BLaER1 (cell line): Measurements from ENCODE around the gene ZBTB12.
"Not testable (repeated sequence)": the region's sequence is repeated elsewhere in the genome, so short reads cannot be mapped to it uniquely, and the experiment has no call there.

ENCODE experiments used
- H3K27ac ChIP-seq: shearing (Covaris generic); formaldehyde crosslinking; 2 replicates; pipeline ENCODE4 v1.8.1; 2022
- H3K27me3 ChIP-seq: shearing (Covaris generic); formaldehyde crosslinking; 2 replicates; pipeline ENCODE4 v1.8.1; 2022
- H3K36me3 ChIP-seq: shearing (Covaris generic); formaldehyde crosslinking; 2 replicates; pipeline ENCODE4 v1.8.1; 2022
- H3K4me1 ChIP-seq: shearing (Covaris generic); formaldehyde crosslinking; 2 replicates; pipeline ENCODE4 v1.8.1; 2022
- H3K4me2 ChIP-seq: shearing (Covaris generic); formaldehyde crosslinking; 2 replicates; pipeline ENCODE4 v1.8.1; 2022
- H3K4me3 ChIP-seq: shearing (Covaris generic); formaldehyde crosslinking; 2 replicates; pipeline ENCODE4 v1.8.1; 2022
- H3K9ac ChIP-seq: shearing (Covaris generic); formaldehyde crosslinking; 2 replicates; pipeline ENCODE4 v1.8.1; 2022
- H3K9me3 ChIP-seq: shearing (Covaris generic); formaldehyde crosslinking; 2 replicates; pipeline ENCODE4 v1.8.1; 2022
- H4K20me1 ChIP-seq: shearing (Covaris generic); formaldehyde crosslinking; 2 replicates; pipeline ENCODE4 v1.8.1; 2022
- Cebpa-rat ChIP-seq: shearing (Covaris generic); IDR thresholded peaks from 2 replicates; pipeline ENCODE4 v1.8.1; 2022

ZBTB12 gene

DNA sequence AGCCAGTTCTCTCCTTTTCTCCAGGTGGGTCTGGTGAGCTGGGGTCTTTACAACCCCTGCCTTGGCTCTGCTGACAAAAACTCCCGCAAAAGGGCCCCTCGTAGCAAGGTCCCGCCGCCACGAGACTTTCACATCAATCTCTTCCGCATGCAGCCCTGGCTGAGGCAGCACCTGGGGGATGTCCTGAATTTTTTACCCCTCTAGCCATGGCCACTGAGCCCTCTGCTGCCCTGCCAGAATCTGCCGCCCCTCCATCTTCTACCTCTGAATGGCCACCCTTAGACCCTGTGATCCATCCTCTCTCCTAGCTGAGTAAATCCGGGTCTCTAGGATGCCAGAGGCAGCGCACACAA lies 43.2 kb upstream of the ZBTB12 start:
- no peak for TF ChIP-seq Cebpa-rat
- H3K9ac ChIP-seq: no peak overlapping the region
- H3K4me2 ChIP-seq: no peak overlapping the region
- H4K20me1 ChIP-seq: no peaks in the 10 kb centered on the region
- H3K9me3 ChIP-seq: no peaks in the 10 kb centered on the region
- peaks cover 14% of the 10 kb centered on the region for H3K4me1 ChIP-seq
- H3K27me3 ChIP-seq: no peaks in the 10 kb centered on the region
- H3K36me3 ChIP-seq: peaks cover 4% of the 10 kb centered on the region; the same call in 1 of the 2 replicates
- H3K4me3 ChIP-seq: no peak overlapping the region
- no peak overlapping the region for H3K27ac ChIP-seq

DNA sequence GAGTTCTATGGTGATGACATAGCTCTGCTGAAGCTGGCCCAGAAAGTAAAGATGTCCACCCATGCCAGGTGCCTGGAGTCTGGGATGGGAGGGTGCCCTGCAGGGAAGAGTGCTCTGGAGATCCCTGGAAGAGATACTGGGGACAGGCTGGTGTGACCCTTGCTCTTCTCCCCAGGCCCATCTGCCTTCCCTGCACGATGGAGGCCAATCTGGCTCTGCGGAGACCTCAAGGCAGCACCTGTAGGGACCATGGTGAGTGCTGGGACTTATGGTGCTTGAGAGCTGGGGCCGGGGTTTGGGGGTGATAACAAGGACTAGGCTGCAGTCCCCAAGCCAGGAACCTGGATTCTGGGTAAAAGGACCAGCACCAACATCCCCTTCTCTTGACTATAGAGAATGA lies 41.9 kb upstream of the ZBTB12 start:
- H3K4me1 ChIP-seq: peaks cover 22% of the 10 kb centered on the region
- no peaks in the 10 kb centered on the region for H3K27me3 ChIP-seq
- TF ChIP-seq Cebpa-rat: no peak
- H3K36me3 ChIP-seq: no peaks in the 10 kb centered on the region
- no peak overlapping the region for H3K4me2 ChIP-seq
- no peaks in the 10 kb centered on the region for H4K20me1 ChIP-seq
- H3K9ac ChIP-seq: no peak overlapping the region
- H3K4me3 ChIP-seq: no peak overlapping the region
- H3K27ac ChIP-seq: no peak overlapping the region
- H3K9me3 ChIP-seq: no peaks in the 10 kb centered on the region

GRCh38 chr6:31940256-31940664 lies 38.4 kb upstream of the ZBTB12 start:
- no peaks in the 10 kb centered on the region for H4K20me1 ChIP-seq
- H3K4me3 ChIP-seq: 0 out of 2 replicates have a peak overlapping the region, but pooled peaks have one; percentile 3
- H3K36me3 ChIP-seq: no peaks in the 10 kb centered on the region
- TF ChIP-seq Cebpa-rat: no peak
- peaks cover 30% of the 10 kb centered on the region for H3K4me1 ChIP-seq
- H3K27me3 ChIP-seq: no peaks in the 10 kb centered on the region
- H3K27ac ChIP-seq: peak overlapping the region; percentile 69
- H3K9ac ChIP-seq: peak overlapping the region; percentile 60
- H3K9me3 ChIP-seq: no peaks in the 10 kb centered on the region
- peak overlapping the region; percentile 77 for H3K4me2 ChIP-seq

GRCh38 chr6:31935823-31936222 lies 33.9 kb upstream of the ZBTB12 start:
- H3K4me1 ChIP-seq: peaks cover 23% of the 10 kb centered on the region
- no peak overlapping the region for H3K27ac ChIP-seq
- H3K36me3 ChIP-seq: no peaks in the 10 kb centered on the region
- H3K27me3 ChIP-seq: no peaks in the 10 kb centered on the region
- no peak overlapping the region for H3K4me3 ChIP-seq
- no peaks in the 10 kb centered on the region for H4K20me1 ChIP-seq
- H3K9me3 ChIP-seq: no peaks in the 10 kb centered on the region
- TF ChIP-seq Cebpa-rat: no peak
- H3K9ac ChIP-seq: no peak overlapping the region
- H3K4me2 ChIP-seq: no peak overlapping the region

- no peaks in the 10 kb centered on the region for H3K27me3 ChIP-seq
- H3K9me3 ChIP-seq: no peaks in the 10 kb centered on the region
- no peak overlapping the region for H3K4me2 ChIP-seq
- H3K27ac ChIP-seq: no peak overlapping the region
- H3K9ac ChIP-seq: no peak overlapping the region
- TF ChIP-seq Cebpa-rat: no peak
- H4K20me1 ChIP-seq: no peaks in the 10 kb centered on the region
- H3K4me3 ChIP-seq: no peak overlapping the region
- H3K4me1 ChIP-seq: peaks cover 14% of the 10 kb centered on the region
- H3K36me3 ChIP-seq: no peaks in the 10 kb centered on the region
Observed at GRCh38 chr6:31935021-31935420, 33.1 kb upstream of the ZBTB12 start.

DNA sequence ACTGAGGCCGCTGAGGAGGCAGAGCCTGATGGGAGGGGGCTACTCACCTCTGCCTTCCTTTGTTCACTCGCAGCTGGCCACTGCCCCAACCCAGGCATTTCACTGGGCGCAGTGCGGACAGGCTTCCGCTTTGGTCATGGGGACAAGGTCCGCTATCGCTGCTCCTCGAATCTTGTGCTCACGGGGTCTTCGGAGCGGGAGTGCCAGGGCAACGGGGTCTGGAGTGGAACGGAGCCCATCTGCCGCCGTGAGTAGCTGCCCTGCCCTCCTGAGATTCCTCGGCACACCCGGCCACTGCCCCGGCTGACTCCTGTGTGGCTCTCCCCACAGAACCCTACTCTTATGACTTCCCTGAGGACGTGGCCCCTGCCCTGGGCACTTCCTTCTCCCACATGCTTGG lies 31.7 kb upstream of the ZBTB12 start:
- Histone ChIP-seq H4K20me1 (no peaks in the 10 kb centered on the region), H3K27ac (no peak overlapping the region), H3K27me3 (no peaks in the 10 kb centered on the region), H3K4me2 (no peak overlapping the region), H3K9me3 (no peaks in the 10 kb centered on the region), H3K4me3 (no peak overlapping the region), H3K9ac (no peak overlapping the region), H3K4me1 (peaks cover 8% of the 10 kb centered on the region), H3K36me3 (no peaks in the 10 kb centered on the region)
- no peak for TF ChIP-seq Cebpa-rat

DNA sequence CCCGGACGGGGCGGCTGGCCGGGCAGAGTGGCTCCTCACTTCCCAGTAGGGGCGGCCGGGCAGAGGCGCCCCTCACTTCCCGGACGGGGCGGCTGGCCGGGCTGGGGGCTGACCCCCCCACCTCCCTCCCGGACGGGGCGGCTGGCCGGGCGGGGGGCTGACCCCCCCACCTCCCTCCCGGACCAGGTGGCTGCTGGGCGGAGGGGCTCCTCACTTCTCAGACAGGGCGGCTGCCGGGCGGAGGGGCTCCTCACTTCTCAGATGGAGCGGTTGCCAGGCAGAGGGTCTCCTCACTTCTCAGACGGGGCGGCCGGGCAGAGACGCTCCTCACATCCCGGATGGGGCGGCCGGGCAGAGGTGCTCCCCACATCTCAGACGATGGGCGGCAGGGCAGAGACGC lies 30.3 kb upstream of the ZBTB12 start:
- not testable (repeated sequence) for H3K27ac ChIP-seq, H3K27me3 ChIP-seq, H3K9ac ChIP-seq, H3K4me2 ChIP-seq, H3K4me1 ChIP-seq, H3K9me3 ChIP-seq, H4K20me1 ChIP-seq, H3K4me3 ChIP-seq, H3K36me3 ChIP-seq

- H3K27ac ChIP-seq: no peak overlapping the region
- TF ChIP-seq Cebpa-rat: no peak
- H3K27me3 ChIP-seq: no peaks in the 10 kb centered on the region
- H3K4me2 ChIP-seq: no peak overlapping the region
- H3K9me3 ChIP-seq: no peaks in the 10 kb centered on the region
- no peaks in the 10 kb centered on the region for H4K20me1 ChIP-seq
- H3K4me1 ChIP-seq: peaks cover 2% of the 10 kb centered on the region
- H3K4me3 ChIP-seq: no peak overlapping the region
- H3K36me3 ChIP-seq: no peaks in the 10 kb centered on the region
- no peak overlapping the region for H3K9ac ChIP-seq
Observed at GRCh38 chr6:31930962-31931361, 29.1 kb upstream of the ZBTB12 start.

GRCh38 chr6:31928672-31928939 lies 26.7 kb upstream of the ZBTB12 start:
- no peaks in the 10 kb centered on the region for H3K36me3 ChIP-seq
- no peak overlapping the region for H3K9ac ChIP-seq
- H3K27me3 ChIP-seq: no peaks in the 10 kb centered on the region
- no peak for TF ChIP-seq Cebpa-rat
- H3K4me2 ChIP-seq: no peak overlapping the region
- no peaks in the 10 kb centered on the region for H3K9me3 ChIP-seq
- no peaks in the 10 kb centered on the region for H3K4me1 ChIP-seq
- H4K20me1 ChIP-seq: no peaks in the 10 kb centered on the region
- no peak overlapping the region for H3K27ac ChIP-seq
- H3K4me3 ChIP-seq: no peak overlapping the region

- Histone ChIP-seq H4K20me1 (no peaks in the 10 kb centered on the region), H3K9ac (no peak overlapping the region)
Observed at GRCh38 chr6:31927863-31928671, 26.2 kb upstream of the ZBTB12 start.

GRCh38 chr6:31927242-31927862 lies 25.5 kb upstream of the ZBTB12 start, which contains the start of gene C2:
C2 (plus strand) TSS chr6:31927717; CDS start chr6:31927753, 36 bp downstream.
- Histone ChIP-seq H3K4me3 (no peak within 1 kb of the TSS), H3K36me3 (no peaks in the 10 kb centered on the region), H4K20me1 (no peaks in the 10 kb centered on the region), H3K27ac (no peak within 1 kb of the TSS), H3K4me2 (no peak within 1 kb of the TSS), H3K4me1 (no peaks in the 10 kb centered on the region), H3K9ac (no peak within 1 kb of the TSS), H3K9me3 (no peaks in the 10 kb centered on the region), H3K27me3 (no peaks in the 10 kb centered on the region)
- TF ChIP-seq Cebpa-rat: no peak

More at GRCh38 chr6:31927863-31928671, 26.2 kb upstream of the ZBTB12 start:
- no peak overlapping the region for H3K4me3 ChIP-seq
- TF ChIP-seq Cebpa-rat: no peak
- H3K27me3 ChIP-seq: no peaks in the 10 kb centered on the region
- H3K27ac ChIP-seq: no peak overlapping the region
- H3K36me3 ChIP-seq: no peaks in the 10 kb centered on the region
- no peaks in the 10 kb centered on the region for H3K4me1 ChIP-seq
- no peaks in the 10 kb centered on the region for H3K9me3 ChIP-seq
- H3K4me2 ChIP-seq: no peak overlapping the region
